ENCODE data around the gene COL1A1.

The COL1A1 gene

DNA sequence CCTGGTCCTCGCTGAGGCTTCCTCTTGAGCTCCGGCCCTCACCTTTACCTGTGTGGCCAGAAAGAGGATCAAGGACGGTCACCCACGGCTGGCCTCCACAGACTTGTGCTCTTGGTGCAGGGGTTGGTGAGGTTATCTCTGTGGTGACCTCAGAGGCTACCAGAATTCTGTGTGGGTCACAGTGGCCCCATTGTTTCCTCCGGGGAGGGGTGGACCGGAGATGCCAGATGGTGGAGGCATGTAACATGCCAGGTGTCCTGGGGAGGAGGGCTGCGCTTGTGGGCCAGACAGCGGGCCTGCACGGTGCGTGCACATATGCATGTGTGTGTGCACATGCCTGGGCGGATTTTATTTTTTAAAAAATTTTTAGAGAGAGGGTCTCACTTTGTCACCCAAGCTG, 29.3 kb downstream of the COL1A1 start:
- no peak for DNase-seq (ENCODE audit: low spot score)

DNA sequence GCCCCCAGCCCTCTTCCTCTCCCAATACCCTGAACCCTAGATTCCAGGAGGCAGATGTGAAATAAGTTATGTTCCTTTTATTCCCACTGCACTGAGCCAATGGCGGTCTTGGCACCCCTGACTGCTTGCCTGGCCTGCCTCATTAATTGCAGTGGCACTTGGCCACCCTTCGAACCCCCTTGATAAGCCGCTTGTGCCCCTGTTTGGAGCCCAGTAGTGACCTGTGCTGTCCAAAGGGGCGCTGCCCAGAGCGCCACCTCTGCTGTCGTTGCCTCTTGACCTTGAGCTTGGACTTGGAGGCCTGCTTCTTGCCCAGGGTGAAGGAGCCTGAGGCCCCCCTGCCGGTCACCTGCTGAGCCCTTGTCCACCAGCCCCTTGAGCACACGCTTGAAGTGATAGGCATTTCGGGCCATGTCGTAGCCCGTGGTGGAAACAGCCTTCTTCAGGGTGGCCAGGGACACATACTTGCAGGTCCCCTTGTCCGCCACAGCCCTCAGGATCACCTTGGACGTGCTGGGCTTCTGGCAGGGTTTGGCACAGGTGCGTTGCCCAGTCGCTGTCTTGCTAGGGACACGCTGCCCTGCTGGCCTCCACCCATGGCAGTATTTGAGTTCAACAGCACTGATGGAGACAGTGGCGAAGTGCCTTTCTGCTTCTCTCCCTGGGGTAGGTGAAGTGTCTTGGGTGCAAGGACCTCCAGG, 29.9 kb downstream of the COL1A1 start:
- DNase-seq (ENCODE audit: low spot score): no peak

DNA sequence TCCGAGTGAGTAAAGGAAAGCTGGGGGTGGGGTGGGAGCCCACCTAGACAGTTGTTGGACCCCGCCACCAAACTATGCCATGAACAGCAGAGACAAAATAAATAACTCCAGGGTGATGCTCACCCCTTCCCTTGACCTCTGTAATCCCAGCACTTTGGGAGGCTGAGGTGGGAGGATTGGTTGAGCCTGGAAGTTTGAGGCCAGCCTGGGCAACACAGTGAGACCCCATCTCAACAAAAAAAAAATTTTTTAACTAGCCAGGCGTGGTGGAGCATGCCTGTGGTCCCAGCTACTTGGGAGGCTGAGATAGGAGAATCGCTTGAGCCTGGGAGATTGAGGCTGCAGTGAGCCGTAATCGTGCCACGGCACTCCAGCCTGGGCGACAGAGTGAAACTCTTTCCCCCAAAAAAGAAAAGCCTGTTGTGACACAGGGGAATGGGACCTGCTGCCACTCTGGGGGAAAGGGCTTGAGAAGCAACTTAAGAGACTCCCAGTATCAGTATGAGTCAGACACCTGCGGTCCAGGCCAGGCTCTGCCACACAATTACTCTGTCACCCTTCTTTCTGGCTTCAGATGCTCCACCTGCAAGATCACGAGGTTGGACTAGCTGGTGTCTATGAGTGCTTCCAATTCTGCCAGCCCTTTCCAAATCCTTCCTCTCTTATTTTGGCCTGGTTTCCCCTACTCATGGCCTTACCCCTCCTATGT, 30.6 kb downstream of the COL1A1 start:
- DNase-seq (ENCODE audit: low spot score): no peak

DNA sequence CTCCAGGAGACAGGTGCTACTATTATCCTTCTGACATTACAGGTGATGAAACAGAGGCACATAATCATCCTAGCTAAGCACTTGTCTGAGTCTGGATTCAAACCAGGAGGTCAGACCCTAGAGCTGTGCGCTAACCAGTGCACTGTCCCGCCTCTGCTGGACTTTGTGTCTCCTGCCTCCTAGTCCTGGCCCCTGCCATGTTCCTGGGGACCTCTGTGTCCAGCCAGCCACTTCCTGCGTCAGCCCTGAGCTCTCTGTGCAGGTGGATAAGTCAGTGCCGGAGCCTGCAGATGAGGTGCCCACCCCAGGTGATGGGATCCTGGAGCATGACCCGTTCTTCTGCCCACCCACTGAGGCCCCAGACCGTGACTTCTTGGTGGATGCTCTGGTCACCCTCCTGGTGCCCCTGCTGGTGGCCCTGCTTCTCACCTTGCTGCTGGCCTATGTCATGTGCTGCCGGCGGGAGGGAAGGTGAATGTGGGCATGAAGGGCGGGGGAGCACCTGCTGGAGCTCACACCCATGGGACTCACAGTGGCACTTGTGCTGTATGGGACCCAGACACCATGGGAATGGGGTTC, 31.5 kb downstream of the COL1A1 start:
- no peak for DNase-seq (ENCODE audit: low spot score)

GRCh38 chr17:50169121-50169764, 32.2 kb downstream of the COL1A1 start:
- DNase-seq (ENCODE audit: low spot score): peak; percentile 72

DNA sequence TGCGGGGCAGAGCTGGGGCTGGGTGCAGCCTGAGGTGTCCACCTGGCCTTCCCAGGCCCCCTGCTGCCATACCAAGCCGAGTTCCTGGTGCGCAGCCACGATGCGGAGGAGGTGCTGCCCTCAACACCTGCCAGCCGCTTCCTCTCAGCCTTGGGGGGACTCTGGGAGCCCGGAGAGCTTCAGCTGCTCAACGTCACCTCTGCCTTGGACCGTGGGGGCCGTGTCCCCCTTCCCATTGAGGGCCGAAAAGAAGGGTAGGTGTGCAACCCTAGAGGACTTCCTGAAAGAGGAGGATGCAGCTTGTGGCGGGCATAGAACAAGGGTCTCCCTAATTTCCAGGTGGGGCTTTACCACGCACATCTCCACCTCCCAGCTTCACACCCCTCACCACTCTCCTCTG, 33.1 kb downstream of the COL1A1 start:
- DNase-seq (ENCODE audit: low spot score): no peak

DNA sequence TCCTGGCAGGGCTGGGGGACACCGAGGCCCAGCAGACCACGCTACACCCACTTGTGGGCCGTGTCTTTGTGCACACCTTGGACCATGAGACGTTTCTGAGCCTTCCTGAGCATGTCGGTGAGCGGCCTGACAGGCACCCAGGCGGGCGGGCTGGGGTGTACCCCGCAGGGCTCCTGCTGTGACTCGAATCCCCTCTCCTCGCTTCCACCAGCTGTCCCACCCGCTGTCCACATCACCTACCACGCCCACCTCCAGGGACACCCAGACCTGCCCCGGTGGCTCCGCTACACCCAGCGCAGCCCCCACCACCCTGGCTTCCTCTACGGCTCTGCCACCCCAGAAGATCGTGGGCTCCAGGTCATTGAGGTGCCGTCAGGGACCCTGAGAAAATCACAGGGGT, 34.1 kb downstream of the COL1A1 start:
- DNase-seq (ENCODE audit: low spot score): no peak

DNA sequence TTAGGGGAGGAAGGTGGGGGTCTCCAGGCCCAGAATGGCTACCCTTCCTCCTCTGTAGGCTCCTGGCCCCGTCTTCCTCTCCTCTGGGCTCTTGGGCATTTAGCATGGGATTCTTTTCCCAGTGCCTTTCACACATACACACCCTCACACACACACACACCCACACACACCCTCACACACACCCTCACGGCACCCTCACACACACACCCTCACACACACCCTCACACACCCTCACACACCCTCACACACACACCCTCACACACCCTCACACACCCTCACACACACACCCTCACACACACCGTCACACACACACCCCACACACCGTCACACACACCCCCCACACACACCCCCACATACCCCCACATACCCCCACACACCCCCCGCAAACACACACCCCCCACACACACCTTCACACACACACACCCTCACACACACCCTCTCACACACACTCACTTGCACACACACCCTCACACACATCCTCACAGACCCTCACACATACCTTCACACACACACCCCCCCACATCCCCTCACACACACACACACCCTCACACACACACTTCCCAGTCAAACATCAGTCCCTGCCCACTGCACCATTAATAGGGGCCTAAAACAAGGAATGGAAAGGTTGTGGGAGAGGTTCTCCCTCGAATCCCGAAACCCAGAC, 34.8 kb downstream of the COL1A1 start:
- no peak for DNase-seq (ENCODE audit: low spot score)

DNA sequence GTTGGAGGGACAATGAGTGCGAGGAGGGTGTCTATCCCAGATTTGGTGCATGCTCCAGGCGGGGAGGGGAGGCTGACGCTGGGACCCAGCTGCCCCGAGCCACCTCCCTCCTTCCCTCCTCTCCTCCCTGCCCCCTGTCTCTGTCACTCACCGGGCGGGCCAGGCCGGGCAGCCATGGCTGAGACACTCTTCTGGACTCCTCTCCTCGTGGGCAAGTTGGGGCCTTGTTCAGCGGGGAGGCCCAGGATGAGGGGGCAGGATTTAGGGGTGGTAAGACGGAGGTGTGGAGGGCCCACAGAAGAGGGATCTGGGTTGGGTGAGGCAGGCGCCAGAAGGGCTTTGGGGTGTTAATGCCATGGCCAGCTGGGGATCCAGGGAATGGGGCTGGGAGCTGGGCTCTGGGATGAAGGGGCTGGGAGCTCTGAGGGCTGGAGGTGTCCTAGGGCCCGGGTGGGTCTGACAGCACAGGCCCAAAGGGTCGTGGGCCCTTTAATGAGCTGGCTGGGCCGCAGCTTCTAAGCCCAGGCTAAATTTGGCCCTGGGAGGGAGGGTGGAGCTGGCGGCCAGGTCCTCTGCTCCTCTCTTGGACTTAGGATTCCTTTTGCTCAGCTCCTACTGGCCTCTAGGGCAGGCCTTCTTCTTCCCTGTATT, 35.4 kb downstream of the COL1A1 start, which contains the start of gene SGCA:
SGCA (plus strand) TSS at position 139 of the 651 bp plus-strand sequence; CDS start at position 175, 36 bp downstream.
- no peak for DNase-seq (ENCODE audit: low spot score)

DNA sequence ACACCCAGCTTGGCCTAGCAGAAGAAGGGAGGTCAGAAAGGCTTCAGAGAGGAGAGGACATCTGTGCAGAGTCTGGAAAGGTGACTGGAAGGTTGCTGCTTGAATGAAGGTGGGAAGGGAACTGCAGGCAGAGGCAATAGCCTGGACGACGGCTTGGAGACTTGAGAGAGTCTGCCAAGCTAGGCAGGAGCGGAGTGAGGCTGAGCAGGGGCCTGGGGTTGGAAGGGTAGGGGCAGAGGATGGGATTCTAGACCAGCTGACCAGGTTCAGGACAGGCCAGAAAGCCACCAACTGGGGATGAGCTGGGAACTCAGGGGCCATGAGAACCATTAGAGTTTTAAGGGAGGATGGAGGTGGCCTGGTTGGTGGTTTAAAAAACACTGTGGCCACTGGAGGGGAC, 36.0 kb downstream of the COL1A1 start:
- no peak for DNase-seq (ENCODE audit: low spot score)

- no peak for DNase-seq (ENCODE audit: low spot score)
Measured at GRCh38 chr17:50165066-50165465, 36.4 kb downstream of the COL1A1 start.

DNA sequence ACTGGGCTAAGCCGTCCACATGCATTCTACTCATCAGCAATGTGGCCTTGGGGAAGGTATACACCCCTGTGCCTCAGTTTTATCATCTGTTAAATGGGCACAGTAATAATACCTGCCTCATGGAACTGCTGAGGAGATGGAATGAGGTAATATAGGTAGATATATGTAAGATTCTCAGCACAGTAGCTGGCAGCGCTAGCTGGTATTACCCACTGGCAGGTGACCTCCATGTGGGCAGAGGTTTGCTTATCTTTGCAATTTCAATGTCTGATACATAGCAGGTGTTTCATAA, 36.8 kb downstream of the COL1A1 start:
- no peak for DNase-seq (ENCODE audit: low spot score)

- no peak for DNase-seq (ENCODE audit: low spot score)
Measured at GRCh38 chr17:50163843-50164696, 37.4 kb downstream of the COL1A1 start.

DNA sequence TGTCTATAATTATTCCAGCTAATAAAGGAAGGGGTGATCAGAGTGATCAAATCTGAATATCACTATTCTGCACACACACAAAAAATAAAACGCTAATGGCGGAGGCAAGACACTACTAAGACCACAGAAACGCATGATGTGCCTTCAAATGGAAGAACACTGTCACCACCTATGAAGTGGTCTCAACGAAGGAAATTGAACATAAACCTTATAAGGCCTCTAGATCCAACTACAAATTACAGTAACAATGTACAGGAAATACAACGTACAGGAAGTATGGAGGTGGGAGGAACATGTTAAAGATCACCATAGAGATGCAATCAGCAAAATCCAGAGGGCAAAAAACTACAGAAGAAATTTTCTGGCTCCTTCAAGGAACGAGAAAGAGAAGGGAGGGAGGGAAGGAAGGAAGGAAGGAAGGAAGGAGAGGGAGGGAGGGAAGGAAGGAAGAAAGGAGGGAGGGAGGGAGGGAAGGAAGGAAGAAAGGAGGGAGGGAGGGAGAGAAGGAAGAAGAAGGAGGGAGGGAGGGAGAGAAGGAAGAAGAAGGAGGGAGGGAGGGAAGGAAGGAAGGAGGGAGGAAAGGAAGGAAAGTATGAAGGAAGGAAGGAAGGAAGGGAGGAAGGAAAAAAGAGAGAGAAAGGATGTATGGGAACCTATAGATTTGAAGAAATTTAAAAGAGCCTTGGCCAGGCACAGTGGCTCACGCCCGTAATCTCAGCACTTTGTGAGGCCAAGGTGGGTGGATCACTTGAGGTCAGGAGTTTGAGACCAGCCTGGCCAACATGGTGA, 38.8 kb downstream of the COL1A1 start:
- no peak for DNase-seq (ENCODE audit: low spot score)

GRCh38 chr17:50161911-50162288, 39.5 kb downstream of the COL1A1 start:
- no peak for DNase-seq (ENCODE audit: low spot score)

GRCh38 chr17:50161023-50161910, 40.2 kb downstream of the COL1A1 start:
- DNase-seq (ENCODE audit: low spot score): peak; percentile 99

DNA sequence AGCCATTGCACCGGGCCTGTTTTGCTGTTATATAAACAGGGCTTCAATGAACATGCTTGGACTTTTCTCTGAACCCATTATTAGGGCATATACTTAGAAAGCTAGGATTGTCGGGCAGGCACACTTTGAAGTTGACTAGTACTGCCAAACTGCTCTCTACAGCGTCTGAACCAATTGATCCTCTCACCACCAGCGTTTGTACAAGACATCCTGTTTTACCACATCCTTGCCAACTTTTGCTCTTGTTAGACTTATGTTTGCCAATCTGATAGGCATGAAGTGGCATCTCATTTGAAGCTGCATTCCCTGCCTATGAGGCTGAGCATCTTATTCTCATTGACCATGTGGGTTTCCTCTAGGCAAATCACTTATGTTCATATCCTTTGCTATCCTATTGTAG, 43.5 kb downstream of the COL1A1 start:
- DNase-seq (ENCODE audit: low spot score): no peak

DNA sequence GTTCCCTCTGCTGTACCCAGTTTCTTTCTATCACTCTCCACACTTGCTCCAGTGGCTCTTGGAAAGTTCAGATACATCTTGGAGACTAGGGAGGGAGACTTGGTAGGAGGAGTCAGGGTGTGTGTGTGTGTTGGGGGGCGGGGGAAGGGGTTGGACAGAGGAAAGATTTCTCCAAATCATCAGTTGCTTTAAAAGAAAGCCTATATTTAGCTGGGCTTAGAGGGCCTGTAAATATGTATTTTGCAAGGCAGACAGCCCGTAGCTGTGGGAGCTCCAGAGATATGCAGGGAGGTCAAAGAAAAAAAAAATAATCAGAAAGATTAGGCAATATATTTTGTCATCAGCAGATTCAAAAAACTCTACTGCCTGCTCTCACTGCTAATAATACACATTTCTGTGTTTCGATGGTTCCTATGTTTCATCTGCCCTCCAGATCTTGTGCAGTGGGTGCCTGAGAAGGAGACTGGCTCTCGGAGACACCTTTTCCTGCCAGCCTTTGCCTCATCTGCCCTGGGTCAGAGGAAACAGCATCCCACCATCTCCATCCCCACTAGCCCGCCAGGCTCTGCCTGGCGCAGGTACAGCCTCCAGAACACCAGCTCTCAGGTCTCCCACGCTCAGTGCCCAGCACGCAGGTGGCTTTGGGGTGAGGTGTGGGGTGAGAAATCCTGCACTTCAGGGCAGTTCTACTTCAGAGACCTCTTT, 46.2 kb downstream of the COL1A1 start:
- DNase-seq (ENCODE audit: low spot score): no peak

DNA sequence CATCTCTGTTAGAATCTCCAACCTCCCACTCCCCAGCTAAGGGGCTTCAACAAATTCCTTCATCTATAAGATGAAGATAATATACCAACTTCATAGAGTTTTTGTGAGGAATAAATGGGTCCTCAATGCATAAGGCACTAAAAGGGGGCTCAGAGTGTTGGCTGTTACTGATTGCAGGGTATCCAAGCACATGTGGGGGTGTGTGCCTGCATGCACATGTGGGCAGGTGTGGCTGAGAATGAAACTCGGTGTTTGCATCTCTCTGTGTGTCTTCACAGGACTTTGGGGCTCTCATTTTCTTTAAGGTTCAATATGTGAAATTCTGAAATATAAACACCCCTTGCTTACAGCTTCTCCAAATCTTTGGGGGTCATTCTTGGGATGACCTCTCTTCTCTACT, 46.8 kb downstream of the COL1A1 start:
- DNase-seq (ENCODE audit: low spot score): no peak

Measured in germinal center (tissue), 1 donor.